Heart right ventricle (tissue), 16 donors: ENCODE measurements around the gene APOM. TPM values are rescaled to one million over a fixed set of nuclear protein-coding genes. Genes with fewer than 3 reads are reported as not detected.

Experiments used
- ATAC-seq, 8 donors: fragments of 200-7000 bp; cut with Tn5 transposase; one replicate each; pipeline ENCODE4 v1.9.1; 2020; ENCODE audit warnings: mild to moderate bottlenecking in 8 of 8, moderate library complexity in 8 of 8, moderate number of reproducible peaks in 1 of 8
- DNase-seq, 2 donors: peaks; one replicate each; pipeline ENCODE4 v3.0.0-alpha.2; 2020
- H3K27ac ChIP-seq, 10 donors: fragments of 200-600 bp; sonication (generic) in 2 of 10; one replicate each; pipeline versions ENCODE4 v1.5.0 to v1.8.0; 2020 to 2022; ENCODE audit warnings: mild to moderate bottlenecking in 3 of 10
- H3K27me3 ChIP-seq, 7 donors: fragments of 200-600 bp; one replicate each; pipeline ENCODE4 v1.8.0; 2021 to 2022; ENCODE audit warnings: mild to moderate bottlenecking in 2 of 7
- H3K36me3 ChIP-seq, 9 donors: fragments of 200-600 bp; sonication (generic) in 1 of 9; one replicate each; pipeline versions ENCODE4 v1.5.0 to v1.8.0; 2020 to 2022; ENCODE audit warnings: mild to moderate bottlenecking in 2 of 9
- H3K4me1 ChIP-seq, 9 donors: fragments of 200-600 bp; sonication (generic) in 1 of 9; one replicate each; pipeline versions ENCODE4 v1.5.0 to v1.8.0; 2020 to 2022; ENCODE audit warnings: mild to moderate bottlenecking in 4 of 9
- H3K4me3 ChIP-seq, 10 donors: fragments of 200-600 bp; sonication (generic) in 2 of 10; one replicate each; pipeline versions ENCODE4 v1.5.0 to v1.8.0; 2020 to 2022; ENCODE audit warnings: mild to moderate bottlenecking in 7 of 10, moderate library complexity in 2 of 10
- H3K9me3 ChIP-seq, 11 donors: fragments of 200-600 bp in 10 of 11; sonication (generic) in 2 of 11; one replicate each; pipeline versions ENCODE4 v1.5.0 to v1.8.0; 2013 to 2022; ENCODE audit warnings: mild to moderate bottlenecking in 2 of 11, control low read depth in 1 of 11, moderate library complexity in 1 of 11
- WGBS, 2 donors: extraction: QIAGEN DNeasy Blood & Tissue Kit; methylation state at CpG; one replicate each; pipeline ENCODE4 v1.1.7; 2013; ENCODE audit warnings: inconsistent platforms in 1 of 2; 5-methylcytosine and 5-hydroxymethylcytosine counted together
- intact Hi-C, 10 donors: fragments of 100-400 bp; cut with DNase I; formaldehyde crosslinking; loops; one replicate each; pipeline versions ENCODE4 v1.11.1 to v1.14.2; 2022
- polyA plus RNA-seq, 2 donors: library from polyadenylated mRNA; stranded (reverse); fragments of 200-250 nt; gene quantifications; one replicate each; pipeline ENCODE4 v1.2.3, GENCODE V29; 2013
- total RNA-seq, 10 donors: library from RNA; stranded (reverse); fragmentation: NEBNext Ultra II Directional in 3 of 10; extraction: Animal tissue kit (Norgen Biotek cat#: 25700) in 3 of 10; gene quantifications; one replicate each; pipeline versions ENCODE4 v1.2.1 to v1.2.4, GENCODE V29; 2021 to 2023
- TF ChIP-seq, protein P1 (sequence below), 9 donors: fragments of 200-600 bp; sonication (generic) in 2 of 9; IDR thresholded peaks; one replicate each; pipeline versions ENCODE4 v1.5.0 to v1.8.0; 2021 to 2022; ENCODE audit warnings: antibody characterized with exemption in 9 of 9, mild to moderate bottlenecking in 5 of 9, moderate library complexity in 1 of 9
- donor health status: Arrhythmogenic right ventricular cardiomyopathy.
- donor health status: ischemic (EF 13 %, LVEDD 7.1; RV severe dilation, severe dysfunction).
- donor health status: healthy with polysubstance abuse.
- donor health status: DM: no; HTN: yes; CAD: no.
- donor health status: DM: no; HTN: no; CAD: no.
- donor health status: ischemic (EF 25% LVEDD 6.9; RV normal size, moderate dysfunction).
- donor health status: ischemic (EF 25% LVEDD 5.7; RV mildly dilated, moderate dysfunction).
- donor health status: healthy.
- donor health status: DM: yes; HTN: yes; CAD: no.
- donor health status: Ischemic cardiomyopathy.
- donor health status: ischemic (EF 35%, LVEDD 5.7; RV mildly dilated, moderate dysfunction).
- donor health status: nonischemic (EF 11% LVEDD 7.7; RV severe dilation, severe dysfunction).
- donor health status: DM: yes; HTN: yes; CAD: no.
- donor health status: PGD.
- donor health status: ischemic (EF 29% LVEDD 5.4; RV normal size, mild dysfunction).
- donor health status: nonischemic (EF 23%, LVEDD 6.1; RV moderate dilation, normal function).

The APOM gene
- total and polyA plus RNA-seq, 12 donors: 1.8 to 7.4 (median 3.0) TPM

DNA sequence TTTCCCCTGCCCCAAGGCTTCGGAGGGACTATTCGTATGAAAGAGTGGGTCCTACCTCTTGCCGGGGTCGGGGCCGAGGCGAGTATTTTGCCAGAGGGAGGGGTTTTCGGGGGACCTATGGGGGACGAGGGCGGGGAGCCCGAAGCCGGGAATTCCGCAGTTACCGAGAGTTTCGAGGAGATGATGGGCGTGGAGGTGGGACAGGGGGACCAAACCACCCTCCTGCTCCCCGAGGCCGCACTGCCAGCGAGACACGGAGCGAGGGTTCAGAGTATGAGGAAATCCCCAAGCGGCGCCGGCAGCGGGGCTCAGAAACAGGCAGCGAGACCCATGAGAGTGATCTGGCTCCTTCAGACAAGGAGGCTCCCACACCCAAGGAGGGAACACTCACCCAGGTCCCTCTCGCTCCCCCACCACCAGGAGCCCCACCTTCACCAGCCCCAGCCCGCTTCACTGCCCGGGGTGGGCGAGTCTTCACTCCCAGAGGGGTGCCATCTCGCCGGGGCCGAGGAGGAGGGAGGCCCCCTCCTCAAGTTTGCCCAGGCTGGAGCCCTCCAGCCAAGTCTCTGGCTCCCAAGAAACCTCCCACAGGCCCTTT, 23.9 kb upstream of the APOM start:
- no peaks in the 10 kb centered on the region for H3K9me3 ChIP-seq
- no peaks in the 10 kb centered on the region for H3K4me1 ChIP-seq
- TF ChIP-seq, protein P1, sequence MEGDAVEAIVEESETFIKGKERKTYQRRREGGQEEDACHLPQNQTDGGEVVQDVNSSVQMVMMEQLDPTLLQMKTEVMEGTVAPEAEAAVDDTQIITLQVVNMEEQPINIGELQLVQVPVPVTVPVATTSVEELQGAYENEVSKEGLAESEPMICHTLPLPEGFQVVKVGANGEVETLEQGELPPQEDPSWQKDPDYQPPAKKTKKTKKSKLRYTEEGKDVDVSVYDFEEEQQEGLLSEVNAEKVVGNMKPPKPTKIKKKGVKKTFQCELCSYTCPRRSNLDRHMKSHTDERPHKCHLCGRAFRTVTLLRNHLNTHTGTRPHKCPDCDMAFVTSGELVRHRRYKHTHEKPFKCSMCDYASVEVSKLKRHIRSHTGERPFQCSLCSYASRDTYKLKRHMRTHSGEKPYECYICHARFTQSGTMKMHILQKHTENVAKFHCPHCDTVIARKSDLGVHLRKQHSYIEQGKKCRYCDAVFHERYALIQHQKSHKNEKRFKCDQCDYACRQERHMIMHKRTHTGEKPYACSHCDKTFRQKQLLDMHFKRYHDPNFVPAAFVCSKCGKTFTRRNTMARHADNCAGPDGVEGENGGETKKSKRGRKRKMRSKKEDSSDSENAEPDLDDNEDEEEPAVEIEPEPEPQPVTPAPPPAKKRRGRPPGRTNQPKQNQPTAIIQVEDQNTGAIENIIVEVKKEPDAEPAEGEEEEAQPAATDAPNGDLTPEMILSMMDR (IDR thresholded peaks at IDR 0.05): no peak
- WGBS, 2 donors: 90% methylated on average over 32 of the region's 32 CpGs
- no peak overlapping the region for H3K4me3 ChIP-seq
- peak in 6 of 8 donors; percentile 5 to 27 (median 20) for ATAC-seq
- H3K27me3 ChIP-seq: no peaks in the 10 kb centered on the region
- intact Hi-C loops: no loop called here
- no peak overlapping the region for H3K27ac ChIP-seq
- H3K36me3 ChIP-seq: peaks cover 4 to 100% (median 88%) of the 10 kb centered on the region in 9 donors
- no peak for DNase-seq

DNA sequence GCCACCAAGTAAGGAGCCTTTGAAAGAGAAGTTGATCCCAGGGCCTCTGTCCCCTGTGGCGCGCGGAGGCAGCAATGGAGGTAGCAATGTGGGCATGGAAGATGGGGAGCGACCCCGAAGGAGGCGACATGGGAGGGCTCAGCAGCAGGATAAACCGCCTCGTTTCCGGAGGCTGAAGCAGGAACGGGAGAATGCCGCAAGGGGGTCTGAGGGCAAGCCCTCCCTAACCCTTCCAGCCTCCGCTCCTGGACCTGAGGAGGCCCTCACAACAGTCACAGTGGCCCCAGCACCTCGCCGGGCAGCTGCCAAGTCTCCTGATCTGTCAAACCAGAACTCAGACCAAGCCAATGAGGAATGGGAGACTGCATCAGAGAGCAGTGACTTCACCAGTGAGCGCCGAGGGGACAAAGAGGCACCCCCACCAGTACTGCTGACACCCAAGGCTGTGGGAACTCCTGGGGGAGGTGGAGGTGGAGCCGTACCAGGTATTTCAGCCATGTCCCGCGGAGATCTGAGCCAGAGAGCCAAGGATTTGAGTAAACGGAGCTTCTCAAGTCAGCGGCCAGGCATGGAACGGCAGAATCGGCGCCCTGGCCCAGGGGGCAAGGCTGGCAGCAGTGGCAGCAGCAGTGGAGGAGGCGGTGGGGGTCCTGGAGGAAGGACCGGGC, 23.3 kb upstream of the APOM start:
- H3K4me3 ChIP-seq: no peak overlapping the region
- no peak overlapping the region for H3K27ac ChIP-seq
- intact Hi-C loops: no loop called here
- H3K4me1 ChIP-seq: peaks cover 0 to 3% (median 0%) of the 10 kb centered on the region in 9 donors
- no peaks in the 10 kb centered on the region for H3K9me3 ChIP-seq
- DNase-seq (no peak), ATAC-seq (peak in 3 of 8 donors; percentile 2 to 7 (median 2))
- TF ChIP-seq, protein P1 (IDR thresholded peaks at IDR 0.05): no peak
- H3K27me3 ChIP-seq: no peaks in the 10 kb centered on the region
- 90 to 91% methylated on average over 26 of the region's 26 CpGs for WGBS, 2 donors
- H3K36me3 ChIP-seq: peaks cover 0 to 100% (median 88%) of the 10 kb centered on the region in 9 donors

DNA sequence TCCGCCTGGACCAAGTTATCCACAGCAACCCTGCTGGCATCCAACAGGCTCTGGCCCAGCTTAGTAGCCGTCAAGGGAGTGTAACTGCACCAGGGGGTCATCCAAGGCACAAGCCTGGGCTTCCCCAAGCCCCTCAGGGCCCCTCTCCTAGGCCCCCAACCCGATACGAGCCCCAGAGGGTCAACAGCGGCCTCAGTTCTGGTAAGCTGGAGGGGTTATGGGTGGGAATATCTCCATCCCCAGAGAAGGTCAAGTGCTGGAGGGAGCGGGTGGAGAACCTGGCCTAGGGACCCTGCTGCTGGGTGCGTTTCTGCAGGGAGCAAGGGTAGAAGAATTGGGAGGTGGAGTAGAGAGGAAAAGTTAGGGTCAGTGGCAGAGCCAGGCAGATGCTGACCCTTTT, 22.2 kb upstream of the APOM start:
- H3K27me3 ChIP-seq: no peaks in the 10 kb centered on the region
- no peaks in the 10 kb centered on the region for H3K9me3 ChIP-seq
- peaks cover 0 to 9% (median 0%) of the 10 kb centered on the region in 9 donors for H3K4me1 ChIP-seq
- 83 to 85% methylated on average over 7 of the region's 7 CpGs for WGBS, 2 donors
- ATAC-seq (no peak), DNase-seq (no peak)
- intact Hi-C loops: no loop called here
- H3K4me3 ChIP-seq: no peak overlapping the region
- TF ChIP-seq, protein P1 (IDR thresholded peaks at IDR 0.05): no peak
- H3K27ac ChIP-seq: no peak overlapping the region
- H3K36me3 ChIP-seq: peaks cover 0 to 100% (median 87%) of the 10 kb centered on the region in 9 donors

DNA sequence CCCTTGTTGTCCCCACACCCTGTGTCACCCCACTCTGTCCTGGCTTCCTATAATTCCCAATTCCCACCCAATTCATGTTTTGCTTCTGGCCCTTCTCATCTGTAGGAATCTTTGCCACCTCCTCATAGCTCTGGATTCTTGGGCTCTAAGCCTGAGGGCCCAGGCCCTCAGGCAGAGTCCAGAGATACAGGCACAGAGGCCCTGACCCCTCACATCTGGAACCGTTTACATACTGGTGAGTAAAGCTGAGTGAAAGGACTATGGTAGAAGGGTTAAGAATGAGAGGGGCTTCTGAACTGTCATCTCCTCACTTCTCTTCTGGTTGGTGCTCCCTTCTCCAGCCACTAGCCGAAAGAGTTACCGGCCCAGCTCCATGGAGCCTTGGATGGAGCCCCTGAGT, 21.6 kb upstream of the APOM start:
- peaks cover 0 to 9% (median 0%) of the 10 kb centered on the region in 9 donors for H3K4me1 ChIP-seq
- WGBS, 2 donors: 91 to 94% methylated on average over 3 of the region's 3 CpGs
- H3K36me3 ChIP-seq: peaks cover 0 to 100% (median 86%) of the 10 kb centered on the region in 9 donors

More for the DNA sequence above, 21.6 kb upstream of the APOM start:
- Histone ChIP-seq H3K27ac (no peak overlapping the region), H3K27me3 (no peaks in the 10 kb centered on the region), H3K4me3 (no peak overlapping the region), H3K9me3 (no peaks in the 10 kb centered on the region)
- TF ChIP-seq, protein P1 (IDR thresholded peaks at IDR 0.05): no peak
- DNase-seq: no peak
- no peak for ATAC-seq
- intact Hi-C loops: no loop called here
